OCI-LY7 (cell line): ENCODE measurements around the gene PACS2.

ENCODE experiments used
- CTCF ChIP-seq: fragments of 200-600 bp; sonication (generic); conservative IDR thresholded peaks from 2 replicates; pipeline ENCODE4 v1.5.1; 2014; ENCODE audit warnings: mild to moderate bottlenecking, antibody characterized with exemption, low read length, moderate library complexity, mixed read lengths
- EZH2phosphoT487 ChIP-seq: fragments of 200-600 bp; sonication (generic); IDR thresholded peaks from 2 replicates; pipeline ENCODE4 v1.6.1; 2018; ENCODE audit warnings: low read depth, borderline replicate concordance, mild to moderate bottlenecking, mixed run types, antibody characterized with exemption, low read length, moderate library complexity, mixed read lengths

GRCh38 chr14:105392131-105393090 lies 77.9 kb downstream of the PACS2 start:
- TF ChIP-seq CTCF = no peak
- TF ChIP-seq EZH2phosphoT487 = no peak
